ENCODE results near the gene SPDYA. TPM values are rescaled to one million over a fixed set of nuclear protein-coding genes. Genes with fewer than 3 reads are reported as not detected.

SPDYA gene
- total and polyA plus RNA-seq, 4 donors, result 0.59 to 5.3 (median 2.8) TPM; not detected in 1

DNA sequence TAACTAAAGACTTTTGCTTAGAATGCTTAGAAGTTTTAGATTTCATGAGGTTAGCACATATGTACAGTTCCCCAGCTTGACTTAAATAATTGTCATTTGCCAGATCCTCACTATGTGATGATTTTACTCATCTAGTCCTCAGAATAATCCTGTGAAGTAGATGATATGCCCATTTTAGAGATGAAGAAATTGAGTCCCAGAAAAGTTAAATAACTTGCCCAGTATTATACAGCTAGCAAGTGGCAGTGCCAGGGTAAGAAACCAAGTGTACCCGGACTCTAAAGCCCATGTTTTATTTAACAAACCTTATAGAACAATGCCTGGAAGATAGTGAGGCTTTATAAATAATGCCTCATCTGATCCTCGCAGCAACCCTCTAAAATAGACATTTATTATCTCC, 28.3 kb downstream of the SPDYA start:
- DNase-seq (no peak), ATAC-seq (ENCODE audit: low FRiP score) (no peak)
- intact Hi-C loops (cut with DNase I), result no loop called here
- 84 to 88% methylated on average over 2 of the region's 2 CpGs for WGBS, 2 donors
- Histone ChIP-seq H3K9me3 (ENCODE audit: control insufficient read depth, low read length) (no peaks in the 10 kb centered on the region), H3K27me3 (ENCODE audit: control insufficient read depth in 1 of 2, insufficient read depth in 2 of 2, low read length in 1 of 2) (no peaks in the 10 kb centered on the region), H3K4me3 (ENCODE audit: low read length in 2 of 2) (no peak overlapping the region), H3K36me3 (ENCODE audit: control insufficient read depth in 1 of 2, insufficient read depth in 2 of 2, low read length in 1 of 2) (no peaks in the 10 kb centered on the region), H3K4me1 (ENCODE audit: control insufficient read depth in 1 of 2, insufficient read depth in 2 of 2, low read length in 2 of 2) (no peaks in the 10 kb centered on the region), H3K27ac (ENCODE audit: low read depth in 1 of 2, low read length in 2 of 2) (no peak overlapping the region)

- ATAC-seq (ENCODE audit: low FRiP score) (no peak), DNase-seq (no peak)
- Histone ChIP-seq H3K9me3 (ENCODE audit: control insufficient read depth, low read length) (no peaks in the 10 kb centered on the region), H3K27ac (ENCODE audit: low read depth in 1 of 2, low read length in 2 of 2) (no peak overlapping the region), H3K4me1 (ENCODE audit: control insufficient read depth in 1 of 2, insufficient read depth in 2 of 2, low read length in 2 of 2) (no peaks in the 10 kb centered on the region), H3K36me3 (ENCODE audit: control insufficient read depth in 1 of 2, insufficient read depth in 2 of 2, low read length in 1 of 2) (no peaks in the 10 kb centered on the region), H3K27me3 (ENCODE audit: control insufficient read depth in 1 of 2, insufficient read depth in 2 of 2, low read length in 1 of 2) (no peaks in the 10 kb centered on the region), H3K4me3 (ENCODE audit: low read length in 2 of 2) (no peak overlapping the region)
- WGBS, 2 donors, result 51 to 60% methylated on average over 3 of the region's 3 CpGs
- intact Hi-C loops (cut with DNase I), result no loop called here
Observed at GRCh38 chr2:28842042-28842441, 31.4 kb downstream of the SPDYA start.

DNA sequence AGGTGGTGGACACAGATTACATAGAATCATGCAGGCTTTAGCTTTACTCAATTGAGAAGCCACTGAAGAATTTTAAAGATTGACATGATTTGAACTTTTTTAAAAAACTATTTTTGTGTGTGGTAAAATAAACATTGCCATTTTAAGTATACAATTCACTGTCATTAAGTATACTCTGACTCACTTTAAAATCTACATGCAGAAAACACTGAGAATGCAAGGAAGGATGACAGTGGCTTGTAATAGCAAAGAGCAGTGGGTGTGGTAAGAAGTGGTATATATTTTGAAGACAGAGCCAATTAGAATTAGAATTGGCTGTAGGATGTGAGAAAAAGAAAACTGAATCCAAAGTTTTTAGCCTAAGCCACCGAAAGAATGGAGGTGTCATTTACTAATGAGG, 44.6 kb downstream of the SPDYA start:
- ATAC-seq (ENCODE audit: low FRiP score) (no peak), DNase-seq (no peak)
- no peaks in the 10 kb centered on the region for H3K27me3 ChIP-seq (ENCODE audit: control insufficient read depth in 1 of 2, insufficient read depth in 2 of 2, low read length in 1 of 2)
- no peaks in the 10 kb centered on the region for H3K4me1 ChIP-seq (ENCODE audit: control insufficient read depth in 1 of 2, insufficient read depth in 2 of 2, low read length in 2 of 2)
- WGBS, 2 donors, result 93 to 96% methylated on average over 1 of the region's 1 CpG
- no peak overlapping the region for H3K4me3 ChIP-seq (ENCODE audit: low read length in 2 of 2)
- H3K36me3 ChIP-seq (ENCODE audit: control insufficient read depth in 1 of 2, insufficient read depth in 2 of 2, low read length in 1 of 2), result peaks cover 0 to 3% of the 10 kb centered on the region in 2 donors
- intact Hi-C loops (cut with DNase I), result no loop called here
- H3K9me3 ChIP-seq (ENCODE audit: control insufficient read depth, low read length), result no peaks in the 10 kb centered on the region
- H3K27ac ChIP-seq (ENCODE audit: low read depth in 1 of 2, low read length in 2 of 2), result no peak overlapping the region

DNA sequence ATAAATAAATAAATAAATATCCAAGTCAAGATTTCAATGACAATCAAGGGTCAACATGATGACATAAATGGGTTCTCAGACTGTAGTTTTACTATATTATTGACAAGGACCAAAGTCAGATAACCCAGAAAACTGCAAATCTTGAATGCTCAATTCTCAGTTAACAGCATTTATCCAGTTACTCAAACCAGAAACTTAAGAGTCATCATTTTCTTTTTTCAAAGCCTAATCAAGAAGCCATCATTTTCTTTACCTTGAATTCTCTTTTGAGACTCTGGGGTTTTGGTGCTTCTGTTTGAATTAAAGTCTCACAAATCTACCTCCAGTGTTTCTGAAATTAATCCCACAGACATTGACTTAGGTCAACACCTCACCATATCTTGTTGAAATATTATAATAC, 45.3 kb downstream of the SPDYA start:
- Histone ChIP-seq H3K9me3 (ENCODE audit: control insufficient read depth, low read length) (no peaks in the 10 kb centered on the region), H3K36me3 (ENCODE audit: control insufficient read depth in 1 of 2, insufficient read depth in 2 of 2, low read length in 1 of 2) (peaks cover 0 to 3% of the 10 kb centered on the region in 2 donors), H3K27me3 (ENCODE audit: control insufficient read depth in 1 of 2, insufficient read depth in 2 of 2, low read length in 1 of 2) (no peaks in the 10 kb centered on the region), H3K27ac (ENCODE audit: low read depth in 1 of 2, low read length in 2 of 2) (no peak overlapping the region), H3K4me3 (ENCODE audit: low read length in 2 of 2) (no peak overlapping the region), H3K4me1 (ENCODE audit: control insufficient read depth in 1 of 2, insufficient read depth in 2 of 2, low read length in 2 of 2) (no peaks in the 10 kb centered on the region)
- ATAC-seq (ENCODE audit: low FRiP score) (no peak), DNase-seq (no peak)
- intact Hi-C loops (cut with DNase I), result no loop called here

GRCh38 chr2:28868611-28869010, 58.0 kb downstream of the SPDYA start:
- Histone ChIP-seq H3K4me3 (ENCODE audit: low read length in 2 of 2) (no peak overlapping the region), H3K36me3 (ENCODE audit: control insufficient read depth in 1 of 2, insufficient read depth in 2 of 2, low read length in 1 of 2) (no peaks in the 10 kb centered on the region), H3K27me3 (ENCODE audit: control insufficient read depth in 1 of 2, insufficient read depth in 2 of 2, low read length in 1 of 2) (no peaks in the 10 kb centered on the region), H3K4me1 (ENCODE audit: control insufficient read depth in 1 of 2, insufficient read depth in 2 of 2, low read length in 2 of 2) (peaks cover 0 to 7% of the 10 kb centered on the region in 2 donors), H3K27ac (ENCODE audit: low read depth in 1 of 2, low read length in 2 of 2) (no peak overlapping the region), H3K9me3 (ENCODE audit: control insufficient read depth, low read length) (no peaks in the 10 kb centered on the region)
- intact Hi-C loops (cut with DNase I), result no loop called here
- ATAC-seq (ENCODE audit: low FRiP score) (no peak), DNase-seq (no peak)
- WGBS, 2 donors, result 80 to 84% methylated on average over 12 of the region's 12 CpGs

DNA sequence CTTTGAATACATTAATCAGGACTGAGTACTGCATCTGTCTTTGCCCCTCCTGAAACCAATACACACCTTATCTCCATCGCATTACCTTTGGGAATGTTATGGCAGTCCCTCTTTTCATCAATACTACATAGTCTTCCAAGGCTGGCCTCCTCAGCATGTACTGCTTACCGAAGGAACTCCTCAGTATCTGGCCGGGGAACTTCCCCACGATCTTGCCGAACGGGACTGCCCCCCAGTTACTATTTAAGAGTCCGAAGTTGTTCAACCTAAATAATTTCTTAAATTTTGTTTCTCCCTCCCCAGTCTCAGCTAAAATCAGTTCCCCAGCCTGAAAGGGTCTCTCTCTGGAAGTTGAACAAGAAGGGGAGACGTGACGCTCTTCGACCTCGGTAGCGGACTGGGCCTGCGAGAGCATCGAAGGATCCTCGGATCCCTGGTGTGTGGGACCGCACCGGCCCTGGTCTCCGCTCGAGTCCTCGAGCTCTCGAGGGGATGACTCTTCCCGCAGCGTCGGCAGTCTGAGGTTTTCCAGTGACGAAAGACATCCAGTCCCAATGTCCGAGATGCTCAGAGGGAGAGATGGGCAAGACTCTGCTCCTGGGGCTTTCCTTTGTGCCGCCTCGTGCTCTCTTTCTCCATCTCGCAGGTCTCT, 59.0 kb downstream of the SPDYA start:
- intact Hi-C loops (cut with DNase I), result no loop called here
- ATAC-seq (ENCODE audit: low FRiP score) (peak; percentile 65), DNase-seq (no peak)
- Histone ChIP-seq H3K4me1 (ENCODE audit: control insufficient read depth in 1 of 2, insufficient read depth in 2 of 2, low read length in 2 of 2) (peaks cover 0 to 7% of the 10 kb centered on the region in 2 donors), H3K4me3 (ENCODE audit: low read length in 2 of 2) (peak overlapping the region; percentile 31 to 96), H3K9me3 (ENCODE audit: control insufficient read depth, low read length) (no peaks in the 10 kb centered on the region), H3K27me3 (ENCODE audit: control insufficient read depth in 1 of 2, insufficient read depth in 2 of 2, low read length in 1 of 2) (no peaks in the 10 kb centered on the region), H3K27ac (ENCODE audit: low read depth in 1 of 2, low read length in 2 of 2) (peak overlapping the region; percentile 23 to 71), H3K36me3 (ENCODE audit: control insufficient read depth in 1 of 2, insufficient read depth in 2 of 2, low read length in 1 of 2) (no peaks in the 10 kb centered on the region)
- WGBS, 2 donors, result 0 to 1% methylated on average over 29 of the region's 29 CpGs

GRCh38 chr2:28870146-28870891, 59.7 kb downstream of the SPDYA start, which contains the start of gene TRMT61B:
TRMT61B (minus strand) TSS chr2:28870309; CDS start chr2:28870277, 32 bp downstream.
- Histone ChIP-seq H3K4me3 (ENCODE audit: low read length in 2 of 2) (peak within 1 kb of the TSS; percentile 56 to 96), H3K9me3 (ENCODE audit: control insufficient read depth, low read length) (no peaks in the 10 kb centered on the region), H3K4me1 (ENCODE audit: control insufficient read depth in 1 of 2, insufficient read depth in 2 of 2, low read length in 2 of 2) (peaks cover 0 to 7% of the 10 kb centered on the region in 2 donors), H3K27me3 (ENCODE audit: control insufficient read depth in 1 of 2, insufficient read depth in 2 of 2, low read length in 1 of 2) (no peaks in the 10 kb centered on the region), H3K27ac (ENCODE audit: low read depth in 1 of 2, low read length in 2 of 2) (peak within 1 kb of the TSS; percentile 23 to 77), H3K36me3 (ENCODE audit: control insufficient read depth in 1 of 2, insufficient read depth in 2 of 2, low read length in 1 of 2) (no peaks in the 10 kb centered on the region)
- WGBS, 2 donors, result 0% methylated on average over 55 to 57 of the region's 57 CpGs
- peak; percentile 98 to 99 for DNase-seq
- peak; percentile 99 for ATAC-seq (ENCODE audit: low FRiP score)
- intact Hi-C loops (cut with DNase I), result no loop called here

DNA sequence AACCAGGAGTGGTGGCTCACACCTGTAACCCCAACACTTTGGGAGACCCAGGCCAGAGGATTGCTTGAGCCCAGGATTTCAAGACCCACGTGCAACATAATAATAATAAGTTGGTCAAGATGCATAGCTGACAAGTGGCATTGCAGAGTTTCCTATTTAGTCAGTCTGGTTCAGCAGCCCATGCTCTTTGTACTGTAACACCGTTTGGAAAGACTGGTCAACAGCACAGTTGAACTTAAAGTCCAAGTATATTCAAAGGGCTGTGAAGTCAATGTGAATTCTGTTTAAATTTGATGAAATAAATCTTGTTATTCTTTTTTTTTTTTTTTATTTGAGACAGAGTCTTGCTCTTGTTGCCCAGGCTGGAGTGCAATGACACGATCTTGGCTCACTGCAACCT, 61.0 kb downstream of the SPDYA start:
- intact Hi-C loops (cut with DNase I), result no loop called here
- Histone ChIP-seq H3K9me3 (ENCODE audit: control insufficient read depth, low read length) (no peaks in the 10 kb centered on the region), H3K27me3 (ENCODE audit: control insufficient read depth in 1 of 2, insufficient read depth in 2 of 2, low read length in 1 of 2) (no peaks in the 10 kb centered on the region), H3K4me1 (ENCODE audit: control insufficient read depth in 1 of 2, insufficient read depth in 2 of 2, low read length in 2 of 2) (peaks cover 0 to 7% of the 10 kb centered on the region in 2 donors), H3K4me3 (ENCODE audit: low read length in 2 of 2) (no peak overlapping the region), H3K27ac (ENCODE audit: low read depth in 1 of 2, low read length in 2 of 2) (no peak overlapping the region), H3K36me3 (ENCODE audit: control insufficient read depth in 1 of 2, insufficient read depth in 2 of 2, low read length in 1 of 2) (no peaks in the 10 kb centered on the region)
- WGBS, 2 donors, result 79% methylated on average over 3 of the region's 3 CpGs
- ATAC-seq (ENCODE audit: low FRiP score), result no peak
- DNase-seq, result no peak

- Histone ChIP-seq H3K36me3 (ENCODE audit: control insufficient read depth in 1 of 2, insufficient read depth in 2 of 2, low read length in 1 of 2) (no peaks in the 10 kb centered on the region), H3K4me3 (ENCODE audit: low read length in 2 of 2) (no peak overlapping the region), H3K27me3 (ENCODE audit: control insufficient read depth in 1 of 2, insufficient read depth in 2 of 2, low read length in 1 of 2) (no peaks in the 10 kb centered on the region), H3K27ac (ENCODE audit: low read depth in 1 of 2, low read length in 2 of 2) (no peak overlapping the region), H3K9me3 (ENCODE audit: control insufficient read depth, low read length) (no peaks in the 10 kb centered on the region), H3K4me1 (ENCODE audit: control insufficient read depth in 1 of 2, insufficient read depth in 2 of 2, low read length in 2 of 2) (no peaks in the 10 kb centered on the region)
- ATAC-seq (ENCODE audit: low FRiP score), result no peak
- DNase-seq, result no peak
- 79 to 88% methylated on average over 1 of the region's 1 CpG for WGBS, 2 donors
- intact Hi-C loops (cut with DNase I), result no loop called here
Observed at GRCh38 chr2:28880193-28880592, 69.6 kb downstream of the SPDYA start.

Data from aorta (tissue), 5 donors.